GM12878 (cell line): ENCODE results near the gene IGSF23. TPM values are rescaled to one million over a fixed set of nuclear protein-coding genes. Genes with fewer than 3 reads are reported as not detected.

Experiments used
- ATAC-seq: fragments of 200-7000 bp; cut with Tn5 transposase; 3 replicates; pipeline ENCODE4 v1.9.1; 2020; ENCODE audit warnings: mild to moderate bottlenecking, moderate library complexity
- BruUV-seq: library from RNA; stranded (reverse); fragments of 400-500 nt; replicated peaks from 2 replicates; lab custom pipeline; 2021; lab: Mats Ljungman, UMichigan
- CTCF ChIA-PET: fragments of 300-600 bp; sonication (Branson Sonifier 250); formaldehyde crosslinking; extraction: SDS; loops from one replicate; lab custom pipeline; 2021; ENCODE audit warnings: inconsistent platforms; lab: Yijun Ruan, JAX
- POLR2A ChIA-PET: fragments of 350-600 bp; formaldehyde crosslinking; extraction: SDS; loops from one replicate; lab custom pipeline; 2021; ENCODE audit warnings: inconsistent platforms; lab: Charles Lee
- RAD21 ChIA-PET: fragments of 300-600 bp; sonication (Branson Sonifier 250); formaldehyde crosslinking; loops from one replicate; lab custom pipeline; 2023; ENCODE audit warnings: antibody characterized with exemption; ENCODE audit not compliant: unreplicated experiment; lab: Charles Lee
- SMC1A ChIA-PET: fragments of 300-600 bp; sonication (Branson Sonifier 250); formaldehyde crosslinking; loops from one replicate; lab custom pipeline; 2023; ENCODE audit not compliant: unreplicated experiment, uncharacterized antibody; lab: Charles Lee
- DNase-seq: peaks from one replicate; pipeline ENCODE4 v3.0.0-alpha.2; 2011; ENCODE audit warnings: low read depth, low spot score
- FAIRE-seq: peaks from 3 replicates; lab custom pipeline; 2011; peaks lifted over from hg19 to GRCh38; lab: Jason Lieb, UNC
- H2AFZ ChIP-seq: 2 replicates; pipeline ENCODE4 v1.6.0; 2011; ENCODE audit warnings: low read depth, low read length, control low read depth; ENCODE audit not compliant: control insufficient read depth
- H3K27ac ChIP-seq: 2 replicates; pipeline ENCODE4 v1.5.1; 2011; ENCODE audit warnings: control low read depth; ENCODE audit not compliant: control insufficient read depth, insufficient read depth
- H3K27me3 ChIP-seq, 2 experiments: replicated peaks in 1 of 2; 2 replicates each; pipeline versions ENCODE4 v1.6.0 to v1.6.1; 2011; ENCODE audit warnings: low read length in 1 of 2; ENCODE audit not compliant: control insufficient read depth in 2 of 2, insufficient read depth in 2 of 2
- H3K36me3 ChIP-seq, 2 experiments: 2 replicates each; pipeline ENCODE4 v1.5.1; 2011; ENCODE audit warnings: low read length in 1 of 2; ENCODE audit not compliant: control insufficient read depth in 2 of 2, insufficient read depth in 2 of 2
- H3K4me1 ChIP-seq: 2 replicates; pipeline ENCODE4 v1.6.1; 2011; ENCODE audit warnings: mild to moderate bottlenecking, low read length, moderate library complexity, mixed read lengths; ENCODE audit not compliant: control insufficient read depth, insufficient read depth
- H3K4me2 ChIP-seq: 2 replicates; pipeline ENCODE4 v1.6.0; 2011; ENCODE audit warnings: control low read depth; ENCODE audit not compliant: control insufficient read depth, insufficient read depth
- H3K4me3 ChIP-seq: fragments of 200-600 bp; sonication (generic); 2 replicates; pipeline ENCODE4 v1.5.1; 2016
- H3K79me2 ChIP-seq: 2 replicates; pipeline ENCODE4 v1.6.0; 2011; ENCODE audit warnings: low read length; ENCODE audit not compliant: control insufficient read depth, insufficient read depth
- H3K9ac ChIP-seq: 2 replicates; pipeline ENCODE4 v1.8.0; 2011; ENCODE audit warnings: low read length, control low read depth, mixed read lengths; ENCODE audit not compliant: control insufficient read depth, insufficient read depth
- H3K9me3 ChIP-seq: replicated peaks from 3 replicates; pipeline ENCODE4 v1.5.1; 2011; ENCODE audit warnings: mild to moderate bottlenecking, low read length; ENCODE audit not compliant: control insufficient read depth, insufficient read depth
- H4K20me1 ChIP-seq: 2 replicates; pipeline ENCODE4 v1.6.0; 2011; ENCODE audit not compliant: control insufficient read depth, insufficient read depth
- BCL3 ChIP-seq: IDR thresholded peaks from 2 replicates; pipeline ENCODE4 v1.6.1; 2011; ENCODE audit warnings: borderline replicate concordance, low read depth, mild to moderate bottlenecking, moderate library complexity, low read length; ENCODE audit not compliant: insufficient read depth, poor library complexity, severe bottlenecking
- CREB1 ChIP-seq: IDR thresholded peaks from 2 replicates; pipeline ENCODE4 v1.6.1; 2012; ENCODE audit warnings: low read depth, mild to moderate bottlenecking, inconsistent platforms
- CREM ChIP-seq: IDR thresholded peaks from 2 replicates; pipeline ENCODE4 v1.6.1; 2014; ENCODE audit warnings: antibody characterized with exemption, low read depth
- MYB ChIP-seq: fragments of 150-350 bp; IDR thresholded peaks from 2 replicates; pipeline ENCODE4 v1.6.1; 2014; ENCODE audit warnings: mild to moderate bottlenecking, low read depth, low read length, borderline replicate concordance
- SMAD5 ChIP-seq: IDR thresholded peaks from 2 replicates; pipeline ENCODE4 v1.6.1; 2016; ENCODE audit warnings: antibody characterized with exemption, low read depth
- TCF7 ChIP-seq: IDR thresholded peaks from 2 replicates; pipeline ENCODE4 v1.6.1; 2014; ENCODE audit warnings: antibody characterized with exemption, borderline replicate concordance
- ZNF24 ChIP-seq: fragments of 450-650 bp; IDR thresholded peaks from 2 replicates; pipeline ENCODE4 v1.6.1; 2017; ENCODE audit warnings: antibody characterized with exemption, mild to moderate bottlenecking
- WGBS: methylation state at CpG from one replicate; pipeline ENCODE4 v1.1.6; 2016; ENCODE audit warnings: low lambda C conversion rate; ENCODE audit not compliant: insufficient replicate concordance, insufficient coverage; ENCODE audit errors: missing lambda C conversion rate; 5-methylcytosine and 5-hydroxymethylcytosine counted together
- in situ Hi-C: fragments of 300-500 bp; cut with MboI; formaldehyde crosslinking; loops from 9 replicates; pipeline ENCODE4 v1.14.3; 2018; ENCODE audit warnings: mixed read lengths
- intact Hi-C: fragments of 100-400 bp; cut with micrococcal nuclease; formaldehyde crosslinking; loops from one replicate; pipeline ENCODE4 v1.14.2; 2022; ENCODE audit not compliant: unreplicated experiment
- polyA plus RNA-seq, 11 experiments: library from polyadenylated mRNA; depleted of rRNA in 4 of 11; unstranded in 6 of 11; stranded (reverse) in 5 of 11; fragments of >200 nt; fragmentation: Nextera tagmentation in 4 of 11; fragmentation: Illumina TruSeq in 1 of 11; extraction: Ambion mirVana in 4 of 11; extraction: Trizol in 1 of 11; gene quantifications; 1 replicate in 1 of 11; 2 replicates in 10 of 11; pipeline versions ENCODE4 v1.2.1 to v1.2.3, GENCODE V29; 2011 to 2016; ENCODE audit warnings: inconsistent platforms in 2 of 11, missing spikeins in 2 of 11, low read depth in 1 of 11
- total RNA-seq, 4 experiments: library from RNA; depleted of rRNA in 3 of 4; stranded (reverse); fragments of >200 nt in 3 of 4; fragmentation: Illumina TruSeq in 1 of 4; extraction: Trizol in 1 of 4; gene quantifications; 2 replicates each; pipeline versions ENCODE4 v1.2.1 to v1.2.3, GENCODE V29; 2013 to 2021
- TF ChIP-seq, protein P1 (sequence below): IDR thresholded peaks from 2 replicates; pipeline ENCODE4 v1.6.1; 2012; ENCODE audit warnings: low read length, inconsistent platforms
- TF ChIP-seq, protein P2 (sequence below): fragments of 450-650 bp; conservative IDR thresholded peaks from 2 replicates; pipeline ENCODE4 v1.6.1; 2017; ENCODE audit warnings: mild to moderate bottlenecking, moderate library complexity

IGSF23 gene
- total and polyA plus RNA-seq, 10 of the 15 experiments (the other 5 are each of a cell fraction or from before 2014, with no cell fraction given) = not detected

DNA sequence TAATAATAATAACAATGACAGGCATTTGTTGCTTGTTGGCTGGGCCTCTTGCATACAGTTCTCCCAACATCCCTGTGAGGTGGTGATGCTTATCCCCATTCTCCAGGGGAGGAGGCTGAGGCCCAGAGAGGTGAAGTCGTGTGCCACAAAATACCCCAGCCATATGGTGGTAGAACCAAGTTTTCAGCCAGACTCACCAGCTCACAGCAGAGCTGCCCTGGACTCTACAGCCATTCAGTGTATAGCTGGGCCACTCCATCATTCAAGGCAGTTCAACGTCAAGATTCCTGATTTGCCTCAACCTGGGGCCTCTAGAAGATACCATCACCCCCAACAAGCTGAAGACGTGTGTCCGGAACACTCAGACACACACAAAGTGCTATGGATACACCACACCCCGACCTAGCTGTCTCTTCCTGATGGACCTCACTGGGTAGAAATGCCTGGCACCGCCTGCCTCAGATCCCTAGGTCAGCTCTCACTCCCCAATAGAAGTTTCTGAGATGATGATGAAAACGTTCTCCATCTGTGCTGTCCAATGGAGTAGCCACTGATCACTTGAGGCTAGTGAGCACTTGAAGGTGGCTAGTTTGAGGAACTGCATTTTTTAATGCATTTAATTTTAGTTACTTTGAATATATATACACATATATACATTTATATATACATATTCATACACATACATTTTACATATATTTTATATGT is 53.6 kb downstream of the IGSF23 start:
- POLR2A ChIA-PET = no interaction called here
- CTCF ChIA-PET = interaction anchor here (0.9 to 1.4 kb wide), 2 partner anchors 10 to 22 kb away, joined by 3 to 9 read pairs; no protein-coding TSS in a partner anchor
- H3K79me2 ChIP-seq = no peaks in the 10 kb centered on the region
- TF ChIP-seq SMAD5 = no peak
- TF ChIP-seq, protein P1, sequence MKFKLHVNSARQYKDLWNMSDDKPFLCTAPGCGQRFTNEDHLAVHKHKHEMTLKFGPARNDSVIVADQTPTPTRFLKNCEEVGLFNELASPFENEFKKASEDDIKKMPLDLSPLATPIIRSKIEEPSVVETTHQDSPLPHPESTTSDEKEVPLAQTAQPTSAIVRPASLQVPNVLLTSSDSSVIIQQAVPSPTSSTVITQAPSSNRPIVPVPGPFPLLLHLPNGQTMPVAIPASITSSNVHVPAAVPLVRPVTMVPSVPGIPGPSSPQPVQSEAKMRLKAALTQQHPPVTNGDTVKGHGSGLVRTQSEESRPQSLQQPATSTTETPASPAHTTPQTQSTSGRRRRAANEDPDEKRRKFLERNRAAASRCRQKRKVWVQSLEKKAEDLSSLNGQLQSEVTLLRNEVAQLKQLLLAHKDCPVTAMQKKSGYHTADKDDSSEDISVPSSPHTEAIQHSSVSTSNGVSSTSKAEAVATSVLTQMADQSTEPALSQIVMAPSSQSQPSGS = no peak
- no peak for TF ChIP-seq ZNF24
- TF ChIP-seq, protein P2, sequence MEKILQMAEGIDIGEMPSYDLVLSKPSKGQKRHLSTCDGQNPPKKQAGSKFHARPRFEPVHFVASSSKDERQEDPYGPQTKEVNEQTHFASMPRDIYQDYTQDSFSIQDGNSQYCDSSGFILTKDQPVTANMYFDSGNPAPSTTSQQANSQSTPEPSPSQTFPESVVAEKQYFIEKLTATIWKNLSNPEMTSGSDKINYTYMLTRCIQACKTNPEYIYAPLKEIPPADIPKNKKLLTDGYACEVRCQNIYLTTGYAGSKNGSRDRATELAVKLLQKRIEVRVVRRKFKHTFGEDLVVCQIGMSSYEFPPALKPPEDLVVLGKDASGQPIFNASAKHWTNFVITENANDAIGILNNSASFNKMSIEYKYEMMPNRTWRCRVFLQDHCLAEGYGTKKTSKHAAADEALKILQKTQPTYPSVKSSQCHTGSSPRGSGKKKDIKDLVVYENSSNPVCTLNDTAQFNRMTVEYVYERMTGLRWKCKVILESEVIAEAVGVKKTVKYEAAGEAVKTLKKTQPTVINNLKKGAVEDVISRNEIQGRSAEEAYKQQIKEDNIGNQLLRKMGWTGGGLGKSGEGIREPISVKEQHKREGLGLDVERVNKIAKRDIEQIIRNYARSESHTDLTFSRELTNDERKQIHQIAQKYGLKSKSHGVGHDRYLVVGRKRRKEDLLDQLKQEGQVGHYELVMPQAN = no peak
- TF ChIP-seq CREB1 = no peak
- TF ChIP-seq CREM = no peak
- no peak for TF ChIP-seq BCL3
- TF ChIP-seq MYB = no peak
- TF ChIP-seq TCF7 = no peak
- TF ChIP-seq, all 136 proteins: peak for 0
- H3K27me3 ChIP-seq = no peaks in the 10 kb centered on the region
- H3K4me3 ChIP-seq = no peak overlapping the region
- no peak overlapping the region for H2AFZ ChIP-seq
- in situ Hi-C loops = no loop called here
- H3K27ac ChIP-seq = no peak overlapping the region
- DNase-seq (no peak), FAIRE-seq (no peak), ATAC-seq (no peak)
- 31% methylated on average over 7 of the region's 7 CpGs for WGBS
- H3K9me3 ChIP-seq = no peaks in the 10 kb centered on the region; the same call in 2 of the 3 replicates
- intact Hi-C loops = no loop called here
- BruUV-seq = no TSS peak
- H3K36me3 ChIP-seq = no peaks in the 10 kb centered on the region
- no peaks in the 10 kb centered on the region for H4K20me1 ChIP-seq
- H3K9ac ChIP-seq = no peak overlapping the region
- SMC1A ChIA-PET = no interaction called here
- H3K4me1 ChIP-seq = no peaks in the 10 kb centered on the region
- RAD21 ChIA-PET = no interaction called here
- H3K4me2 ChIP-seq = no peak overlapping the region
